Central memory CD8-positive, alpha-beta T cell (primary cell): ENCODE measurements around the gene PMEPA1.

Experiments used
- ATAC-seq: fragments of 150-1000 bp; cut with Tn5 transposase; replicated peaks from 2 replicates; pipeline ENCODE4 v1.10.0; 2022; ENCODE audit warnings: mild to moderate bottlenecking, moderate FRiP score, moderate number of reproducible peaks; ENCODE audit not compliant: poor library complexity, severe bottlenecking; ENCODE audit errors: extremely low read depth
- DNase-seq, 2 donors: peaks; one replicate each; pipeline ENCODE4 v3.0.0; 2021; ENCODE audit warnings: low spot score in 2 of 2
- H3K27ac Mint-ChIP-seq: one replicate; pipeline ENCODE4 v1.8.0; 2022; ENCODE audit warnings: low read depth, mild to moderate bottlenecking, moderate library complexity, mixed read lengths
- H3K27me3 Mint-ChIP-seq: one replicate; pipeline ENCODE4 v1.8.0; 2022; ENCODE audit warnings: mixed read lengths
- H3K36me3 Mint-ChIP-seq: one replicate; pipeline ENCODE4 v1.8.0; 2022; ENCODE audit warnings: mild to moderate bottlenecking, moderate library complexity, mixed read lengths; ENCODE audit not compliant: insufficient read depth
- H3K4me1 Mint-ChIP-seq: one replicate; pipeline ENCODE4 v1.8.0; 2022; ENCODE audit warnings: mixed read lengths
- H3K4me3 Mint-ChIP-seq: one replicate; pipeline ENCODE4 v1.8.0; 2022; ENCODE audit warnings: mild to moderate bottlenecking, moderate library complexity, mixed read lengths
- H3K9me3 Mint-ChIP-seq: one replicate; pipeline ENCODE4 v1.8.0; 2022; ENCODE audit warnings: mixed read lengths

Gene PMEPA1

GRCh38 chr20:57746832-57747404, 37.1 kb upstream of the PMEPA1 start:
- H3K9me3 Mint-ChIP-seq, result no peaks in the 10 kb centered on the region
- no peak for ATAC-seq
- H3K27ac Mint-ChIP-seq, result no peak overlapping the region
- no peak overlapping the region for H3K4me3 Mint-ChIP-seq
- DNase-seq, result no peak
- peaks cover 2% of the 10 kb centered on the region for H3K36me3 Mint-ChIP-seq
- H3K27me3 Mint-ChIP-seq, result peaks cover 74% of the 10 kb centered on the region
- peaks cover 11% of the 10 kb centered on the region for H3K4me1 Mint-ChIP-seq

- Mint-ChIP-seq H3K4me3 (no peak overlapping the region), H3K36me3 (peaks cover 2% of the 10 kb centered on the region), H3K4me1 (peaks cover 11% of the 10 kb centered on the region), H3K9me3 (no peaks in the 10 kb centered on the region), H3K27ac (no peak overlapping the region), H3K27me3 (peaks cover 76% of the 10 kb centered on the region)
- ATAC-seq (no peak), DNase-seq (no peak)
These were observed 36.4 kb upstream of the PMEPA1 start for GRCh38 chr20:57746201-57746600.

GRCh38 chr20:57744206-57744605, 34.4 kb upstream of the PMEPA1 start:
- ATAC-seq (no peak), DNase-seq (no peak)
- Mint-ChIP-seq H3K27ac (no peak overlapping the region), H3K9me3 (no peaks in the 10 kb centered on the region), H3K36me3 (peaks cover 2% of the 10 kb centered on the region), H3K4me3 (no peak overlapping the region), H3K4me1 (peaks cover 11% of the 10 kb centered on the region), H3K27me3 (peaks cover 66% of the 10 kb centered on the region)

GRCh38 chr20:57743450-57744095, 33.8 kb upstream of the PMEPA1 start:
- Mint-ChIP-seq H3K27ac (no peak overlapping the region), H3K9me3 (no peaks in the 10 kb centered on the region), H3K27me3 (peaks cover 62% of the 10 kb centered on the region), H3K4me1 (peaks cover 4% of the 10 kb centered on the region), H3K36me3 (peaks cover 2% of the 10 kb centered on the region), H3K4me3 (no peak overlapping the region)
- ATAC-seq (no peak), DNase-seq (no peak)

GRCh38 chr20:57742507-57743181, 32.8 kb upstream of the PMEPA1 start:
- no peak for DNase-seq
- Mint-ChIP-seq H3K4me1 (no peaks in the 10 kb centered on the region), H3K4me3 (no peak overlapping the region), H3K9me3 (no peaks in the 10 kb centered on the region), H3K27me3 (peaks cover 62% of the 10 kb centered on the region), H3K36me3 (peaks cover 2% of the 10 kb centered on the region), H3K27ac (no peak overlapping the region)
- ATAC-seq, result no peak

GRCh38 chr20:57738484-57738883, 28.7 kb upstream of the PMEPA1 start:
- H3K9me3 Mint-ChIP-seq, result no peaks in the 10 kb centered on the region
- no peak overlapping the region for H3K27ac Mint-ChIP-seq
- DNase-seq (no peak), ATAC-seq (no peak)
- no peaks in the 10 kb centered on the region for H3K36me3 Mint-ChIP-seq
- peaks cover 85% of the 10 kb centered on the region for H3K27me3 Mint-ChIP-seq
- no peak overlapping the region for H3K4me3 Mint-ChIP-seq
- H3K4me1 Mint-ChIP-seq, result no peaks in the 10 kb centered on the region

DNA sequence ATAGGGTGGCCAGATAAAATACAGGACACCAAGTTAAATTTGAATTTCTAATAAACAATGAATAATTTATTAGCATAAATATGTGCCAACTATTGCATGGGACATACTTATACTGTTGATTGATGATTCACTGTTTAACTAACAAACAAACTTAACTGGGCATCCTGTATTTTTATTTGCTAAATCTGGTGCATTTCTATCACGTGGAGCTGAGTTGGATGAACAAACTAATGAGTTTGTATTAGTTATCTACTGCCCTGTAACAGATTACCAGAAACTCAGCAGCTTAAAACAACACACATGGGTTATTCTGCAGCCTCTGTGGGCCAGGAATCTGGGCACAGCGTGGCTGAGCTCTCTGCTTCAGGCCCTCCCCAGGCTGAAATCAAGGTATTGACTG, 28.2 kb upstream of the PMEPA1 start:
- DNase-seq, result no peak
- no peak for ATAC-seq
- Mint-ChIP-seq H3K4me3 (no peak overlapping the region), H3K27me3 (peaks cover 85% of the 10 kb centered on the region), H3K36me3 (no peaks in the 10 kb centered on the region), H3K4me1 (no peaks in the 10 kb centered on the region), H3K9me3 (no peaks in the 10 kb centered on the region), H3K27ac (no peak overlapping the region)

DNA sequence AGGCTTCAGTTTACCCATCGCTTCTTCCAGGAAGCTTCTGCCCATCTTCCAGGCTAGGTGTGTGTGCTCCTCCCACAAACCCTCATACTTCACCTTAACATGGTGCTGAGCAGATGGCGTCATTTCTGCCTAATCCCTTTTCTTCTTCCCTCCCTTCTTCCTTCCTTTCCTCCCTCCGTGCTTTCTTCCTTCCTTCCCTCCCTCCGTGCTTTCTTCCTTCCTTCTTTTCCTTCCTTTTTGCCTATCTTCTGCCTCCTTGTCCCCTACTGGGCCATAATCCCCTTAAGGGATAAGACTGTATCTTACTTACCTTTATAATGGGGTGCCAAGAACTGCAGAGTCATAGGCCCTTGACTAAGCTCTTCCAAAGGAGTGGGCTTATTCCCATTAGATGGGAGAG, 27.5 kb upstream of the PMEPA1 start:
- Mint-ChIP-seq H3K27ac (no peak overlapping the region), H3K27me3 (peaks cover 85% of the 10 kb centered on the region), H3K4me1 (no peaks in the 10 kb centered on the region), H3K9me3 (no peaks in the 10 kb centered on the region), H3K36me3 (no peaks in the 10 kb centered on the region), H3K4me3 (no peak overlapping the region)
- ATAC-seq (no peak), DNase-seq (no peak)

DNA sequence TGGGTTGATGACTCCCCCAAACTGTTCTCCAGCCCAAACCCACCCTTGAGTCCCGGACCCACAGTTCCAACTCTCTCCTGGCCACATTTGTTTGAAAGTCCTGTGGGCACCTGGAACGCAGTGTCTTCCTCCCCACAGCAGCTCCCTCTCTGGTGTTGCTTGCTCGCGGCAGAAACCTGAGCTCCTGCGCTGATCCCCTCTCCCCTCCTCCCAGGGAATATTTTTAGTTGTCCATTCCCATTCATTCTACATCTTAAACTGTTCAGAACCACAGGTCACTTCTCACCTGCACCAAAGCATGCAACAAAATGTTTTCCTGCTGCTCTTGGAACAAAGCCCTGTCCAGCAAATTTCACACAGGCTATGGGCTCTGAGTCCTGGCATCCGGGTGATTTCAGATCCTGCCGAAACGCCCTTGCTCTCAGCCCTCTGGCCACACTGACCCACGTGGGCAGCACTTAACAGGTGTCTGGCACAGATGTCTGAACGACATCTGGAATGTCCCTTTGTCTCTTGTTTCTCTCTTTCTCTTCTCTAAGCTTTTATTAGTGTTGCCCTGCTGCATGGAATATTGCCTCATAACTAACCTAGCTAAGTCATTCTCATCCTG, 27.0 kb upstream of the PMEPA1 start:
- Mint-ChIP-seq H3K36me3 (no peaks in the 10 kb centered on the region), H3K4me3 (no peak overlapping the region), H3K27me3 (peaks cover 85% of the 10 kb centered on the region), H3K4me1 (no peaks in the 10 kb centered on the region), H3K9me3 (no peaks in the 10 kb centered on the region), H3K27ac (no peak overlapping the region)
- ATAC-seq, result no peak
- DNase-seq, result no peak

DNA sequence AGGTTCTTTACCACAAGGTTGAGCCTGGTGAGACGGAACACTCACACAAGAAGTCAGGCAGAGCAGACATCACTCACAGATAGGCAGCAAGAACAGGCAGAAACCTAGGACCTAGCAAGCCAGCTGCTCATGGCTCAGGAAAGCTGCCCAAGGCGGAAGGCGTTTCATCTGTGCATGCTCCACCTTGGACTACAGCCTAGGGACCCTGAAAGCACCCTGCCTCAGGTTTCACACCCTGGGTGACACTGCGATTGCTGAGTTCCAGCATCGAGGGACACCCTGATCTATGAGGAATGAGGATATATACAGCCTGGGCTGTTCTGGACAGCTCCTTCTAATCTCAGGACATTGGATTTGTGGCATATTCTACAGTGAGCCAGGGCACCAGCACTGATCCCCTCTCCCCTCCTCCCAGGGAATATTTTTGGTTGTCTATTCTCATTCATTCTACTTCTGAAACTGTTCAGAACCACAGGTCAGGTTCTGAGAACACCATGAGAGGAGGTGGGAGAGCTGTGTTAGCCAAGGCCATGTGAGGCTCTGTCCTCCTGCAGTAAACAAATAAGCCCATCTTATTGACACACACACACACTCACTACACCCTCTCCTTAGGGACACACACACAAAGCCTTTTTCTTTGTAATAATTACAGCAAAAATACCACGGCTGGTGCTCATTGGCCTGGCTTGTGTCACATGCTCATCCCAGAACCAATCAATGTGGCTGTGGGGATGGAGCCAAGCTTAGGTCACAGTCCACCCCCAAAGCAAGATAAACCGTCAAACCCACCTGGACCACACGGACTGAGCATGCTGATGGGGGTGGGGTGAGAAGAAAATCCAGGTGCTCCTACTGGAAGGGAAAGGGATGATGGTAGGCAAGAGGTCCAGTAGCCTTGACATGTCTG, 26.3 kb upstream of the PMEPA1 start:
- H3K4me1 Mint-ChIP-seq, result no peaks in the 10 kb centered on the region
- peaks cover 84% of the 10 kb centered on the region for H3K27me3 Mint-ChIP-seq
- no peak for ATAC-seq
- no peaks in the 10 kb centered on the region for H3K9me3 Mint-ChIP-seq
- no peak overlapping the region for H3K4me3 Mint-ChIP-seq
- DNase-seq, result no peak
- no peak overlapping the region for H3K27ac Mint-ChIP-seq
- H3K36me3 Mint-ChIP-seq, result no peaks in the 10 kb centered on the region

- H3K36me3 Mint-ChIP-seq, result no peaks in the 10 kb centered on the region
- no peaks in the 10 kb centered on the region for H3K9me3 Mint-ChIP-seq
- no peaks in the 10 kb centered on the region for H3K4me1 Mint-ChIP-seq
- DNase-seq (no peak), ATAC-seq (no peak)
- no peak overlapping the region for H3K27ac Mint-ChIP-seq
- peaks cover 75% of the 10 kb centered on the region for H3K27me3 Mint-ChIP-seq
- no peak overlapping the region for H3K4me3 Mint-ChIP-seq
These were observed 24.9 kb upstream of the PMEPA1 start for GRCh38 chr20:57734754-57735153.

GRCh38 chr20:57732226-57732625, 22.4 kb upstream of the PMEPA1 start:
- ATAC-seq, result no peak
- no peak for DNase-seq
- peaks cover 73% of the 10 kb centered on the region for H3K27me3 Mint-ChIP-seq

More at GRCh38 chr20:57732226-57732625, 22.4 kb upstream of the PMEPA1 start:
- no peaks in the 10 kb centered on the region for H3K4me1 Mint-ChIP-seq
- no peak overlapping the region for H3K27ac Mint-ChIP-seq
- H3K36me3 Mint-ChIP-seq, result no peaks in the 10 kb centered on the region
- no peaks in the 10 kb centered on the region for H3K9me3 Mint-ChIP-seq
- H3K4me3 Mint-ChIP-seq, result no peak overlapping the region
